PFSK-1 (cell line): Measurements from ENCODE around the gene YWHAQ.

Source experiments
- SIN3A ChIP-seq: IDR thresholded peaks from 2 replicates; pipeline ENCODE4 v1.6.1; 2012; ENCODE audit warnings: mild to moderate bottlenecking, low read length, moderate library complexity, borderline replicate concordance; ENCODE audit not compliant: insufficient read depth
- TAF1 ChIP-seq: IDR thresholded peaks from 2 replicates; pipeline ENCODE4 v1.6.1; 2012; ENCODE audit warnings: low read length, control low read depth, borderline replicate concordance; ENCODE audit not compliant: insufficient read depth
- TF ChIP-seq, protein P1 (sequence below), 2 experiments: IDR thresholded peaks; 2 replicates each; pipeline versions ENCODE4 v1.6.1 to v1.8.0; 2011 to 2012; ENCODE audit warnings: low read depth in 2 of 2, low read length in 2 of 2, control low read depth in 1 of 2, inconsistent platforms in 1 of 2, mild to moderate bottlenecking in 1 of 2, moderate library complexity in 1 of 2; ENCODE audit not compliant: insufficient read depth in 1 of 2

DNA sequence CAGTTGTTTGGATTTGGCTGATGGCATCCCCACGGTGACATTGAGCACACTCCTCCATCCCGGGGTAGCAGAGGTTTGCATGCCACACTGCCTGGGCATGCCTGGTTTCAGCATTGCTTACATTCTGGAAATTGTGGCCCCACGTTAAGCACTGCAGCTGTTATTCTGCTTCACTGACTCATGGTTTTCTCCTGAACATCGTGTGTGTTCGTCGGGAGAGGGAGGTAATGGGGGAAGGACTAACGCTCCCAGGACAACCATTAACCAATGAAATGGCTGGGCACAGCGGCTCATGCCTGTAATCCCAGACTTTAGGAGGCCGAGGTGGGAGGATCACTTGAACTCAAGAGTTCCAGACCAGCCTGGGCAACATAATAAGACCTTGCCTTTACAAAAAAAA, 28.2 kb upstream of the YWHAQ start:
- TF ChIP-seq TAF1 = no peak
- TF ChIP-seq SIN3A = no peak
- TF ChIP-seq, protein P1, sequence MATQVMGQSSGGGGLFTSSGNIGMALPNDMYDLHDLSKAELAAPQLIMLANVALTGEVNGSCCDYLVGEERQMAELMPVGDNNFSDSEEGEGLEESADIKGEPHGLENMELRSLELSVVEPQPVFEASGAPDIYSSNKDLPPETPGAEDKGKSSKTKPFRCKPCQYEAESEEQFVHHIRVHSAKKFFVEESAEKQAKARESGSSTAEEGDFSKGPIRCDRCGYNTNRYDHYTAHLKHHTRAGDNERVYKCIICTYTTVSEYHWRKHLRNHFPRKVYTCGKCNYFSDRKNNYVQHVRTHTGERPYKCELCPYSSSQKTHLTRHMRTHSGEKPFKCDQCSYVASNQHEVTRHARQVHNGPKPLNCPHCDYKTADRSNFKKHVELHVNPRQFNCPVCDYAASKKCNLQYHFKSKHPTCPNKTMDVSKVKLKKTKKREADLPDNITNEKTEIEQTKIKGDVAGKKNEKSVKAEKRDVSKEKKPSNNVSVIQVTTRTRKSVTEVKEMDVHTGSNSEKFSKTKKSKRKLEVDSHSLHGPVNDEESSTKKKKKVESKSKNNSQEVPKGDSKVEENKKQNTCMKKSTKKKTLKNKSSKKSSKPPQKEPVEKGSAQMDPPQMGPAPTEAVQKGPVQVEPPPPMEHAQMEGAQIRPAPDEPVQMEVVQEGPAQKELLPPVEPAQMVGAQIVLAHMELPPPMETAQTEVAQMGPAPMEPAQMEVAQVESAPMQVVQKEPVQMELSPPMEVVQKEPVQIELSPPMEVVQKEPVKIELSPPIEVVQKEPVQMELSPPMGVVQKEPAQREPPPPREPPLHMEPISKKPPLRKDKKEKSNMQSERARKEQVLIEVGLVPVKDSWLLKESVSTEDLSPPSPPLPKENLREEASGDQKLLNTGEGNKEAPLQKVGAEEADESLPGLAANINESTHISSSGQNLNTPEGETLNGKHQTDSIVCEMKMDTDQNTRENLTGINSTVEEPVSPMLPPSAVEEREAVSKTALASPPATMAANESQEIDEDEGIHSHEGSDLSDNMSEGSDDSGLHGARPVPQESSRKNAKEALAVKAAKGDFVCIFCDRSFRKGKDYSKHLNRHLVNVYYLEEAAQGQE (IDR thresholded peaks at IDR 0.05; ENCODE audit: insufficient read depth in 1 of 2, low read depth in 2 of 2, low read length in 2 of 2) = no peak
